NCI-H2227 (cell line): Measurements from ENCODE around the gene TTC39B.

Experiments used
- DNase-seq: peaks from one replicate; lab custom pipeline; 2025; ENCODE audit not compliant: unreplicated experiment; lab: John Stamatoyannopoulos, UW

Gene TTC39B

DNA sequence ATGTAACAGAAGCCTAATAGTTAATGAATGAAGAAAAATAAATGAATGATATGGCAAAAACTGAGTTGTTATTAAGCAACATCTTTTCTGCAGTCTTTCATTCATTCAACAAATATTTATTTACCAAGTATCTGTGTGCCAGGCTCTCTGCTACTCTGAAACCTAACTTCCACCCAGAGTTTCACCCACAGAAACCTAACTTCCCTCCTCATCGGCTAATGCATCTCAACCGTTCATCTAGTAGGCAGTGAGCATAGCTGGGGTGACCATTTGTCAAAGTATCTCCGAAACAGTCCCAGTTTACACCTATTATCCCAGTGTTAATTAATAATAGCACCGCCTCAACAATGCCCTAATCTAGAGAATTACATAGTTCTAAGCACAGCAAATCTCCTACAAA is 1.5 kb downstream of the TTC39B start:
- no peak for DNase-seq

DNA sequence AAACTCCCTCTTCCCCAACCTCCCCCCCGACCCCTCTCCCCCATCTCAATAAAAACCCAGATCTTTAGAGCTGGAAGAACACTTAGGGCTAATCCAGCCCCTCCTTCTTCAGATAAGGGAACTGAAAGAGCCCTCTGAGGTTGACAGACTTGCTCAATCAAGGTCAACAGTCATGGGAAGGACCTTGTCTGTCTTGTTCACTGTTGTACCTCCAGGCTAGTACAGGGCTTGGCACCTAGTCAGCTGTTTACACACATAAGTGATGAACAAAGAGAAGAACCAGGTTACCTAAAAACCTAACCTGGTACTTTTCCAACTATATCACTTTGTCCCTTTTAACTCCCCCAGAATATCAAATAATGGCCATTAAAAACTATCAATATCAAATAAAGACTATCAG is 2.4 kb downstream of the TTC39B start:
- no peak for DNase-seq

DNA sequence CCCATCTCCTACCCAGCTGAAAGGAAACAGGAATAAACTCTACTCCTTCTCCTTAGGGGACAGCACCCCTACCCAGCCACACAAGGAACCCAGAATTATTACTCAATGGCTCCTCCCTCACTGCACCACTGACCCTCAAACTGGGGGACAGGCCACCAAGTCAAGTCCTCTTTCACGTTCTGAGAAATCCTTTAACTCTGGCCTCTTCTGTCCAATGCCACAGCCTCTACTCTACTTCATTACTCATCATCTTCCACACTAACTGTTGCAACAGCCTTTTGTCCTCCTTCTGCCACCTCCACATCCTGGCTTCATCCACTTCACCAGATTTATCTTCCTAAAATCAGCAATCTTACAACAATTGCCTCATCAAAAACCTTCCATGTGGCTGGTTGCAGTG is 6.8 kb downstream of the TTC39B start:
- no peak for DNase-seq

DNA sequence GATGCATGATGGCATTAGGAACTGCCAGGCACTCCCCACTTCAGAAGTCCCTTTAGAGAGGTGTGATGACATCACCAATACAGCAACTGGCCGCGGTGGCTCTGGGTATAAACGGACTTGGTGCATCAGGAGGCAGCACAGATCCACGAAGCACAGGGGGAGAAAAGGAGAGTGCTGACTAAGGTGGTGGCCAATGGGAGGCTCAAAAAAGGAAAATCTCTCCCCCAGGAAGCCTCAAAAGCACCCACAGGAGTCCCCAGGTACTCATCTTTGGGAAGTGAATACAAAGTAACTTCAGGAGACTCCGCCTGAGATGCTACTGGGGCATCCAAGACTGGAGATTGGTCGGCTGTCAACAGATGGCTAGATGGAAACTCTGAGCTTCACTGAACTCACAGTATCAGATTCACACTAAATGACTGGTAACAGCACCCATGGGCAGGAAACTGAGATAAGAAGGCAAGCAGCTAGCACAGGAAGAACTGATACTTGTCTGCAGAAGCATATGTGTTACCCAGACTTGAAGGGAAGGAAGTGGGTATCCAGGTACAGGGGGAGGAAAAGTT is 7.6 kb downstream of the TTC39B start:
- no peak for DNase-seq

DNA sequence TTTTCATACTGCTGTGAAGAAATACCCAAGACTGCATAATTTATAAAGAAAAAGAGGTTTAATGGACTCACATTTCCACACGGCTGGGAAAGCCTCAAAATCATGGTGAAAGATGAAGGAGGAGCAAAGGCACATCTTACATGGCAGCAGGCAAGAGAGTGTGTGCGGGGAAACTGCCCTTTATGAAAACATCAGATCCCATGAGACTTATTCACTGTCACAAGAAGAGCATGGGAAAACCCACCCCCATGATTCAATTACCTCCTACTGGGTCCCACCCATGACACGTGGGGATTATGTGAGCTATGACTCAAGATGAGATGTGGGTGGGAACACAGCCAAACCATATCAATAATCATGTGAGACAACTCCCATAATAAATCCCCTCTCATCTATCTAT is 8.7 kb downstream of the TTC39B start:
- no peak for DNase-seq

DNA sequence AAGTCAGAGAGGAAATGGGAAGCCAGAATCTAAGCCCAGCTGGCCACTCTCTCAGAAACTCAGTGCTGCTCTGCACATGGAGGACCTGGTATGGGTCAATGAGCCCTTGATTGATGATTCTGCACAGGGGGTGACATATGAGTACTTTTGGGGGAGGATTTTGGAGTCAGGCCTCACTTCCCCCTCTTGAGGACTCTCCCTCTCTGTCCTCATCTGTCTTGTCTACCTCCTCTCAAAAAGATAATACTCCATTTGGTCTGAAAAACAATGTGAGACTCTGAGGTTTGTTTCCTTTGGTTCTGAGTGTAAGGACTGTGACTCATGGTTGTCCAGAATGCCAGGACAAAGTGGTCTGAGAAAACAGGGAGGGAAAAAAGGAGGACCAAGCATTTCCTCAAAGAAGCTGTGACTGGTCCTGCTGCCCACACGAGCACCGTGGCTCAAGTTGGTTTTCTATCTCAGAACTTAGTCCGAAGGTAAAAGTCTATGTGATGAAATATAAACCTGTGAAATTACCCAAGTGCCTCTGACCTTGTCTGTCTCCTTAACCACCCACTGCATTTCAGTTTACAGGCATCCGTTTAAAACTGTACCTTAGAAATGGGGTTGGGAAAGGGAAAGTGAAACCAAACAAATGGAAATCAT is 11.1 kb downstream of the TTC39B start:
- no peak for DNase-seq

DNA sequence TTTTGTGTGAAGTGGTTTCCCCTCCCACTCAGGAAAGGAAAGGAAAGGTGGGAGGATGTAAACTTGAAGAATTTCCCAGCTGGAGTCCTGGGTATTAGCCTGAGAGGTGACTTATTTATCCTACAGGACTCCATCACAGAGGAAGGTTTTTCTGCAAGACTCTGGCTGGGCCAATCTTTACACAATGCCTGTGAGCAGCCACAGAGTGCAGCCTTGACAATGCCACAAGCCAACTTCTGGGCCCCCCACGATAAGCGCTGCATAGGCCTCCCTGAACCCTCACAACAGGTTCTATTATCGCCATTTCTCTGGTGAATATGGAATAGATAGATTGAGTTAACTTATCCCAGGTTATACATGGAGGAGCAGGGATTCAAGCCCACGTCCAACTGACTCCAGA is 12.4 kb downstream of the TTC39B start:
- no peak for DNase-seq

DNA sequence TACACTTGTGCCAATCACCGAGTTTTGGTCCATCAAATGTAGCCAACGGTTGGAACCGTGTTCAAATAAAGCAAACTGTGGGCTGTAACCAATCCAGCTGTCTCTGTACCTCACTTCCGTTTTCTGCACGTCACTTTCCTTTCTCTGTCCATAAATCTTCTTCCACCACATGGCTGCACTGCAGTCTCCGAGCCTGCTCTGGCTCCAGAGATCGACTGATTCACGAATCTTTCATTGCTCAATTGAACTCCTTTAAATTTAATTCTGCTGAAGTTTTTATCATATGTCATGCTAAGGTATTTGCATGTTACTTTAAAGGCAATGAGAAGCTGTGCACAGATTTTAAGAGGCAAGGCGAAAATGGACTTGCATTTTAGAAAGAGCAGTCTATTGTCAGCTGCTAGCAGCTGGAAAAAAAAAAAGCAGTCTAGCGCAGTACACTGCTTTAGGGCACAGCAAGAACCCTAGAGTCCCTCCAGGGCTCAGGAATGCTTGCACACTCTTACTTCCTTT is 13.2 kb downstream of the TTC39B start:
- peak; percentile 20 for DNase-seq

DNA sequence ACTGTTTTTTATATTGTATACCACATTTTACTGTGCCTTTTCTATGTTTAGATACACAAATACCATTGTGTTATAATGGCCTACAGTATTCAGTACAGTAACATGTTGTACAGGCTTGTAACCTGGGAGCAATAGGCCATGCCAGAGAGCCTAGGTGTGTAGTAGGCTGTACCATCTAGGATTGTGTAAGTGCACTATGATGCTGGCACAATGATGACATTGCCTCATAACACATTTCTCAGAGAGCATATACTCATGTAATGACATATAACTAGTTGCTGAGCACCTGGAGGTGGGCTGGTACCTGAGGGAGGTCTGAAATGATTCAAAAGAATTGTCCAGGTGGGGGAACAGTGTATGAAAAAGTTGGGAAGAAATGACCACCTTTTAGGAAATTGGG is 13.9 kb downstream of the TTC39B start:
- DNase-seq, result no peak

DNA sequence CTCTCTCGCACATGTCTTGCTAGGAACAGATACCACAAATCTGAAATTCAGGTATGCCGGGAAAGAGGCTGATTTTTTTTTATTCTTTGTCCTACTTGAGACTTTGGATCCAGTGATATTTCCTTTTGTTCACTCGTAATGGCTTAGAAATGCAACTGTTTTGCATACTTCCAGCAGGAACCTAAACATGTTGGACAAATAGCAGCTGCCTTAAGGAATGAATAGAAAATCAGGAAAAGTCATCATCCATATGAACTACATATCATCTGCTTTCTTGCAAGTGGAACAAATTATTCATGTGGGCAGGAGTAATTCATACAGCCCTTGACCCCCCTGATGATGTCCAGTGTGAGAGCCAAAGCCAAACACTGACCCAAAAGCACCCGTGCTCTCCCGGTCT is 17.4 kb downstream of the TTC39B start:
- DNase-seq, result no peak

DNA sequence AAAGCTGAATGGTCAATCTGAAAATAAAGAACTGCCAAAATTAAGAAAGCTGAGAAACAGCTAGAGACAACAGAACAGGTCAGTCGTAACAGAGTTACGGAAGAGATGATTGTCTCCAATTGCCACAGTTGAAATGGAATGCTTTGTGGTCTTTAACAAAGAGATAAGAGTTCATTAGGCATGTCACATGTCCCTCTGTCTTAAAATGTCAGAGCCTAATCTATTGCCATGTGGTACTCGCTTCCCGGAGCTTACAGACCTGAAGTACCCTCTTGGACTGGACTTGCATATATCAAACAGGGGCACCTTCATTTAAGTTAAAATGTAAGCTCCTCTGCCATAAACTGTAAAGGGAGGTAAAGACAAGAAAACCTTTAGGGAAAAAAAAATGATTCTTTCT is 19.7 kb downstream of the TTC39B start:
- no peak for DNase-seq

DNA sequence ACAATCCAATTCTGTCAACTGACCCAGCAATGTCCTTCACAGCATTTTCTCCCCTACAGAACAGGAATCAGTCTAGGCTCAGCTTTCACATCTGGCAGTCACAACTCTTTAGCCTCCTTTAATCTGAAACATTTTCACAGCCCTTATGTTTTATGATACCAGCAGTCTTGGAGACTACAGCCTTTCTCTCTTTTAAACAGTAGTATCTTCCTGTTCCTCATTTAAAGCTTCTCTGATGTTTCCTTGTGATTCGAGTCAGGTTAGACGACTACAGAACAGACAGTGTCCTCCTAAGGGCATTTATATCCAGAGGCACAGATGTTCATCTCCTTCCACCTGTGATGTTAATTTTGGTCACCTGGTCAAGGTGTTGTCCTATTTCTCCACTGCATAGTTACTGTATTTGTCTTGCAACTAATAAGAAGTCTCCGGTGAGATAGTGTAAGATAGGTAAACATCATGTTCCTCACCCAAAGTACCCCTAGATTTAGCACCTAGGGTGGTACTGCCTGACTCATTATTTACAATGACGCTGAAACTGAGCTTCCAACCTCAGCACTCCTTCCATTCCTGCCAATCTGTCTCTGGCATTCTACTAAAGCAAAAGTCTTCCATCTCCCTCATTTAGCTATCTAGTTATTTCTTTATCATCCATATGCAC is 20.7 kb downstream of the TTC39B start:
- no peak for DNase-seq

DNA sequence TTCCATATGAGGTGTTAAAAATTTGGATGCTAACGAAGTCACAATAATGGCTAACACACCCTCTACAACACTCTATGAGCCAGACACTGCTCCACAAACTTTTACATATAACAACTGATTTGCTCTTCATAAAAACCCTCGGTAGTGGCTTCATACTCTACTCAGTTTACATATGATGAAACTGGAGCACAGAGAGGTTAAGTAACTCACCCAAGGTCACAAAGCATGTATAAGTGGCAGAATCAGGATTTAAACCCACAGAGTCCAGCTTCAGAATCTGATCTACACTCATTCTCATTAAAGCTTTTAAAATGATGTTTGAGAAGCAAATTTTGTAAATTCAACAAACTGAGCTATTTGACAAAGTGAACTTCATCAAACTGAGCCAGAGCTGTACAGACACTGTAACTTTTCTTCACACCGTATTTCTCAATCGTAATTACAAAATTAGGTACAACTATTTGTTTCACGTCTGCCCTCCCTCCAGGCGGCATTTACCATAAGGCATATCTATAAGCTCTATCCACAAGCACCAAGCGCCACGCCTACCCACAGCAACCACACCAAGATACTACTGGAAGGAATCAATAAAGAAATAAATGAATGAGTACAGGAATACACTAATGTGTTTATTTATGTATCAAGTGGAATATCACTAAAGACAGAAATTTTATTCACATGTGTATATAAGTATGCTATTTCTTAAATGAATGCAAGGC is 24.3 kb downstream of the TTC39B start:
- DNase-seq, result no peak

DNA sequence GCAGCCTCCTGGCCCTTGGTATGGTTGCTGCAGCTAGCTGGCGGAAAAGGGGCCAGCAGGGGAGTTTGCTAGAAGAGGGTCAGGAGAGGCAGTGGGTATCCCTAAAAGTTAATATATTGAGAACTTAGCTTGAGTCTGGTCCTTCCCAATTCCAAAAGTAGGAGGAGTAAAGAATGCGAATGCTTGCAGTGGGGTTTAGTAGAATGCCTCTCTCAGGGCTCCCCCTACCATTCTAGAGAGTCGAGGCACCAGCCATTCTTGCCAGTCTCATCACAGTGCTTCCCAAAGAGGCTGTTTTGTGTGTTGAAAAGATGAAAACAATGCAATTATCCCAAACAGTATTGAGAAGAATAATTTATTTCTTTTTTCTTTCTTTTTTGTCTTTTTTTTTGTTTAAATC is 26.4 kb downstream of the TTC39B start:
- no peak for DNase-seq

DNA sequence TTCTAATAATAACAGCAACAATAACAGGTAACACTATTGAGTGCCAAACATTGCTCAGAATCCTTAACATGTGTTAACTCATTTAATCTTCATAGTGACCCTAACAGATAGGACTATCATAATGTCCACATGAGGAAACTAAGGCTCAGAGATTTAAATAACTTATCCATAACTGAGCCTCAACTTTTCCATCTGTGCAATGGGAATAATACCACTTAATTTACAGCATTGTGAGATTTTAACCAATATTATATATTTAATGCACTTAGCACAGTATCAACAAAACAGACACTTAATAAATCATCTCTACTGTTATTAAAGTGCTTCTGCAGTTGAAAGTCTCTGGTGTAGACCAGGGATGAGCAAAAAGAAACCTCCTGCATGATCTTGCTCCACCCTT is 28.2 kb downstream of the TTC39B start:
- no peak for DNase-seq

DNA sequence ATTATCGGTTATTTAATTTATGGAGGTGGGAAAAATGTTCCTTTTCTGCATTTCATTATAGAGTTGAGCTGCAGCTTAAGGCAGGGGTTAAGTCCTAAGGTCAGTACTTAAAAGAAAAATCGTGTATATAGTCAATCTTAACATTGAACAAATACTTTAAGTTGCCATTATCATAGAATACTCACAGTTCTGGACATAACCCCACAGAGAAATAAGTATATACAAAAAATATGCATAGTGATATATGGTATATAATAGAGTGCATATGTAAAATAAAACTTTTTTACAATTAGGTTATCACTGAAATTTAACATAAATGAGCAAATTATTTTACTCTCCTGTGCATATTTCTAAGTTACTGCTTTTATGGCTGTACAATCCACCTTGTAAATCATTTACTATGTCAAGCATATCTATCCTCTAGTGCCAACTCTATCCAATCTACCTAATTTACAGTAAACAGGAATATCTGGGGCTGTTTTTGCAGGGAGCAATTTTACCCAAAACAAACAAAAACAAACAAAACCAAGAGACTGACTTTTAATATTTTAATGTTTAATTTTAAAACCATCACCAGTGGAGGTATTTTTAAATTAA is 28.8 kb downstream of the TTC39B start:
- DNase-seq, result no peak

DNA sequence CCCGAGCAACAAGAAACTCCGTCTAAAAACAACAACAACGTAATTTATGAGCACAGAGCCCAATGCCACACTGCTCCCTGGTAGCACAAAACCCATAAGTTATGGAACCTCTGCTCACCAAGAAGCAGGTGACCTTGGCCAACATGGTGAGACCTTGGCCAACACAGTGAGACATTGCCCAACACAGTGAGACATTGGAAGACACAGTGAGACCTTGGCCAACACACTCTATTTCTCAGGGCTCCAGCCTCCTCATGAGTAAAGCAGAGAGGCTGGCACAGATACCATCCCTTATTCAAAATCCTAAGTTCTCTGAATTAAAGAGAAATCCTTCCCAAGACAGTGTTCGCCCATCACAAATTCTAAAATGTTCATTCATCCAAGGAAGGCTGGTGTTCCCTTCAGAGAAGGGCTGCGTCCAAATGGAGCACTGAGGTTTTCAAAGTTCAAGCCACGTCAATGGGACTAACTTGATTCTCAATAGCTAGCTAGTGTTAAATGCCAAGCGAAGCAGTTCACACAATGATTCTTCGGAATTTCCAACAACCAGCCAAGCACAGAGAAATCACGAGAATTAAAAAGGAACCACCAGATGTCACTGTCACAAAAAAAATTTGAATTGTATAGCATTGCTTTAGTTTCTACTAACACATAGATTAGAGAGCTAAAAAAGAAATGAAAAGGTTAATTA is 29.5 kb downstream of the TTC39B start:
- DNase-seq, result peak; percentile 18

DNA sequence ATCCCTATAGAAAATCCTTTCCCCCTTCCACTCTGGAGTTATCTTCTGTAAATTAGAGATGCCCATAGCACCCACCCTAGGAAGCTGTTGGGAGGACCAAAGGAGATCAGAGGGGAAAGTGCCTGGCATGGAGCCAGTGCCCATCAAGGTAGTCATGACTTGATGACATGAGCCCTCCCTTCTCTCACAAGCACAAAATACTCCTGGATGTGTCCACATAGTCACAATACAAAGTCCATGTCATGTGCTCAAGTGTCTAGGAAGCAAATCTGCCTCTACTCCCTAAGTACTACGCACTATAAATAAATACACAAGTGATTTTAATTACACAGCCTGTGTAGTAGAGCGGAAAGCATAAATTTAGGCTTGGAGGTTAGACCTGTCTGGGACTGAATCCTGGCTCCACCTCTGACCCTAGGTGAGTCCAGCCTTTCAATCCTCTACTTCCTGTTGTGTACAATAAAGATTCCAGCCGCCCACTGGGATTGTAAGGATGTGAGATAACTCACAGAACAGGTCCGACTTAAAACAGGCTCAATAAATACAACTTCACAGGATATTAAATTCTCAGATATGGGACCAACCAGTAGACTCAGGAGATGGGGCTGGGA is 30.6 kb downstream of the TTC39B start:
- DNase-seq, result no peak

DNA sequence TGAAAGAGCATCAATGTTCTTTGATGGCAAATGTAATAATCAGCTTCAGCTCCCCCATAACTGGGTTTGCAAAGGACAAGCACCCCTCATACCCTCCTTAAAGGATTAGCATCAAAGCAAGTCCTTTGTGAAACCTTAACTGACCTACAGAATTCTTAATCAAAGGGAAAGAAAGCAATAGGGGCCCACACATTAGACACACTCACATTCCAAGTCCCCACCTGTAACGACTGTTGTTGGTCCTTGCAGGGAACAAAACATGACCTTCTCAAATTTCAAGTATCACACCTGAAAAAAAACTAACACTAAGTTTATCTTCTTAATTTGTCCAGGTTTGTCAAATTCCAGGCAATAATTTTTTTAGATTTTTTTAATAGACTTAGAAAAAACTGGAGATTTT is 32.6 kb downstream of the TTC39B start:
- DNase-seq, result no peak

DNA sequence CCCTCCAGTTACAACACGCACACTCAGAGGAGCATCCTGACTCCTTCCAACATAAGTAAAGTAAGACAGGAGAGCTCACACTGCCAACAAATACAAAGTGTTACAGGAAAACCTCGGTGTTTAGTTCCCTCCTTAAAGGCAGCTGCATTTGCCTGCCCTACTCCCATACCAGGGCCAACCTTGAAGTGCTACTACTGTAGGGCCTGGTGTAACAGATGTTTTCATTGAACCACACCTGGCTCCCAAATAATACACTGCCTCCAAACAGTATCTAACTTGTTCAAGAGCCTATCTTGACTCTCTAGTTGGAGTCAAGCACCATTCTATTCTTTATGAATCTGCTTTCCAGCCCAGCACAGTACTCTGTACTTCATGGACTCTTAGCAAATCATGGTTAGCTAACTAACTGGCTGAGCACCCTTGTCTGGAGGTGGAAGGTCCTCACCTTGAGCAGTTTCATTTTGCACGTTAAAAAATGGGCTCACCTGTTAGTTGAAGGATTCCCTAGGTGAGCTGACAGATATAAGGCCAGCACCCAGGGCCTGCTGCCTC is 34.6 kb downstream of the TTC39B start:
- DNase-seq, result no peak
